Astrocyte (in vitro differentiated cells and primary cell): Measurements from ENCODE around the gene MID2. TPM values are rescaled to one million over a fixed set of nuclear protein-coding genes. Genes with fewer than 3 reads are reported as not detected.

Source experiments
- DNase-seq: peaks from one replicate; pipeline ENCODE4 v3.0.0-alpha.2; 2010; ENCODE audit warnings: low read depth
- FAIRE-seq: peaks from 2 replicates; lab custom pipeline; 2011; peaks lifted over from hg19 to GRCh38; lab: Jason Lieb, UNC
- H2AFZ ChIP-seq: 2 replicates; pipeline ENCODE4 v1.6.0; 2012; ENCODE audit warnings: low read depth, low read length, inconsistent platforms
- H3K27ac ChIP-seq: 2 replicates; pipeline ENCODE4 v1.5.1; 2011; ENCODE audit warnings: low read depth, low read length, inconsistent platforms
- H3K27me3 ChIP-seq: 2 replicates; pipeline ENCODE4 v1.6.0; 2011; ENCODE audit warnings: low read length, inconsistent platforms; ENCODE audit not compliant: insufficient read depth
- H3K36me3 ChIP-seq: 2 replicates; pipeline ENCODE4 v1.5.1; 2011; ENCODE audit warnings: low read length, inconsistent platforms; ENCODE audit not compliant: insufficient read depth
- H3K4me1 ChIP-seq: 2 replicates; pipeline ENCODE4 v1.5.1; 2011; ENCODE audit warnings: low read length, inconsistent platforms; ENCODE audit not compliant: insufficient read depth
- H3K4me2 ChIP-seq: 2 replicates; pipeline ENCODE4 v1.6.0; 2012; ENCODE audit warnings: low read length, inconsistent platforms
- H3K4me3 ChIP-seq: 2 replicates; pipeline ENCODE4 v1.5.1; 2011; ENCODE audit warnings: low read depth, mild to moderate bottlenecking, low read length, inconsistent platforms; ENCODE audit not compliant: insufficient read depth
- H3K79me2 ChIP-seq: 2 replicates; pipeline ENCODE4 v1.6.0; 2012; ENCODE audit warnings: mild to moderate bottlenecking, low read length, inconsistent platforms; ENCODE audit not compliant: insufficient read depth
- H3K9ac ChIP-seq: 2 replicates; pipeline ENCODE4 v1.6.0; 2012; ENCODE audit warnings: mild to moderate bottlenecking, low read length, inconsistent platforms
- H3K9me3 ChIP-seq: 2 replicates; pipeline ENCODE4 v1.5.1; 2012; ENCODE audit warnings: low read depth, mild to moderate bottlenecking, low read length, inconsistent platforms; ENCODE audit not compliant: insufficient read depth
- H4K20me1 ChIP-seq: 2 replicates; pipeline ENCODE4 v1.6.0; 2012; ENCODE audit warnings: low read length, inconsistent platforms; ENCODE audit not compliant: insufficient read depth
- H3K27ac Mint-ChIP-seq: one replicate; pipeline ENCODE4 v1.8.0; 2021; ENCODE audit warnings: mild to moderate bottlenecking, mixed read lengths; ENCODE audit not compliant: unreplicated experiment
- H3K27me3 Mint-ChIP-seq: one replicate; pipeline ENCODE4 v1.8.0; 2021; ENCODE audit warnings: low read depth, mixed read lengths; ENCODE audit not compliant: unreplicated experiment
- H3K36me3 Mint-ChIP-seq: one replicate; pipeline ENCODE4 v1.8.0; 2021; ENCODE audit warnings: low read depth, mixed read lengths; ENCODE audit not compliant: unreplicated experiment
- H3K4me1 Mint-ChIP-seq: one replicate; pipeline ENCODE4 v1.8.0; 2021; ENCODE audit warnings: low read depth, mixed read lengths; ENCODE audit not compliant: unreplicated experiment
- H3K4me3 Mint-ChIP-seq: one replicate; pipeline ENCODE4 v1.8.0; 2021; ENCODE audit warnings: mild to moderate bottlenecking, moderate library complexity, mixed read lengths; ENCODE audit not compliant: unreplicated experiment
- H3K9me3 Mint-ChIP-seq: one replicate; pipeline ENCODE4 v1.8.0; 2021; ENCODE audit warnings: mild to moderate bottlenecking, mixed read lengths; ENCODE audit not compliant: unreplicated experiment
- EZH2 ChIP-seq: IDR thresholded peaks from 2 replicates; pipeline ENCODE4 v1.6.1; 2012; ENCODE audit warnings: mild to moderate bottlenecking, low read length, inconsistent platforms; ENCODE audit not compliant: insufficient read depth
- total RNA-seq: library from RNA; stranded (reverse); gene quantifications from 2 replicates; pipeline ENCODE4 v1.2.1, GENCODE V29; 2021
- TF ChIP-seq, protein P1 (sequence below): IDR thresholded peaks from 2 replicates; pipeline ENCODE4 v1.5.1; 2011; ENCODE audit warnings: low read depth, mild to moderate bottlenecking, inconsistent platforms, low read length, moderate library complexity; ENCODE audit not compliant: insufficient read depth

MID2 gene
- total RNA-seq, 1 donor from 2014 or later, result 11.1 TPM

DNA sequence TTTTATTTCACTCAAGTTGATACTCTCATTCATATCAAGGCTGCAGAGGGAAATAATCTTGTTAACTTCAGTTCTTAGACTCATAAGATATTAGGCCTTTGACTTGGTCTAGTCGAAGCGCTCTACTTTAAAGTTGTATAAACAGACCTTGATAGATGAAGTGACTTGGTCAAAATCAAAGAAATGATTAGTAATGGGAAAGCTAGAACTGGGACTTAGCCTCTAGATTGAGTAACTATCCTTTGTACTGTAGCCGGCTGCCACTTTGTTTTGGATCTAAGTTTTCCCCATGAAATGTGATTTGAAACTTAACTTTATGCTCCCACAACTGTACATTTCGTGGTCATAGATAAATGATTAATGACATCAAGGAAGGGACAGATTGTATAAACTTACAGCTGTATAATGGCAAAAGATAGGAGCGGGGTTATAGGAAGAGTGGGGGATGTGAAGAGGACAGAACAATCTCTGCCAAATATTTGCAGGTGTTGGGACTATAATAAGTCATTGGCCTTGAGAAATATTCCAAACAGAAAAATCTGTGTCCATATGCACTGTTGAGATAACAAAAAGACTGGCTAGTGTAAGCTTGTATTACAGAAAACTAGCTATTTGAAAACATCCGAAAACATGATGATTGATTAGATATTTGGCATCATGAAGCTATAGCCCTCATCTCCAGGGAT is 17.2 kb downstream of the MID2 start:
- no peak for FAIRE-seq
- H3K27me3 Mint-ChIP-seq, result no peaks in the 10 kb centered on the region
- Histone ChIP-seq H3K9ac (no peak overlapping the region), H2AFZ (no peak overlapping the region), H3K79me2 (no peaks in the 10 kb centered on the region), H3K36me3 (no peaks in the 10 kb centered on the region), H3K27me3 (no peaks in the 10 kb centered on the region), H3K27ac (no peak overlapping the region), H3K4me1 (no peaks in the 10 kb centered on the region), H4K20me1 (no peaks in the 10 kb centered on the region), H3K4me3 (no peak overlapping the region), H3K9me3 (no peaks in the 10 kb centered on the region), H3K4me2 (no peak overlapping the region)
- no peaks in the 10 kb centered on the region for H3K9me3 Mint-ChIP-seq
- no peak overlapping the region for H3K4me3 Mint-ChIP-seq
- H3K4me1 Mint-ChIP-seq, result no peaks in the 10 kb centered on the region
- peaks cover 3% of the 10 kb centered on the region for H3K36me3 Mint-ChIP-seq
- DNase-seq, result no peak
- TF ChIP-seq, protein P1, sequence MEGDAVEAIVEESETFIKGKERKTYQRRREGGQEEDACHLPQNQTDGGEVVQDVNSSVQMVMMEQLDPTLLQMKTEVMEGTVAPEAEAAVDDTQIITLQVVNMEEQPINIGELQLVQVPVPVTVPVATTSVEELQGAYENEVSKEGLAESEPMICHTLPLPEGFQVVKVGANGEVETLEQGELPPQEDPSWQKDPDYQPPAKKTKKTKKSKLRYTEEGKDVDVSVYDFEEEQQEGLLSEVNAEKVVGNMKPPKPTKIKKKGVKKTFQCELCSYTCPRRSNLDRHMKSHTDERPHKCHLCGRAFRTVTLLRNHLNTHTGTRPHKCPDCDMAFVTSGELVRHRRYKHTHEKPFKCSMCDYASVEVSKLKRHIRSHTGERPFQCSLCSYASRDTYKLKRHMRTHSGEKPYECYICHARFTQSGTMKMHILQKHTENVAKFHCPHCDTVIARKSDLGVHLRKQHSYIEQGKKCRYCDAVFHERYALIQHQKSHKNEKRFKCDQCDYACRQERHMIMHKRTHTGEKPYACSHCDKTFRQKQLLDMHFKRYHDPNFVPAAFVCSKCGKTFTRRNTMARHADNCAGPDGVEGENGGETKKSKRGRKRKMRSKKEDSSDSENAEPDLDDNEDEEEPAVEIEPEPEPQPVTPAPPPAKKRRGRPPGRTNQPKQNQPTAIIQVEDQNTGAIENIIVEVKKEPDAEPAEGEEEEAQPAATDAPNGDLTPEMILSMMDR, result no peak
- no peak for TF ChIP-seq EZH2
- H3K27ac Mint-ChIP-seq, result no peak overlapping the region

DNA sequence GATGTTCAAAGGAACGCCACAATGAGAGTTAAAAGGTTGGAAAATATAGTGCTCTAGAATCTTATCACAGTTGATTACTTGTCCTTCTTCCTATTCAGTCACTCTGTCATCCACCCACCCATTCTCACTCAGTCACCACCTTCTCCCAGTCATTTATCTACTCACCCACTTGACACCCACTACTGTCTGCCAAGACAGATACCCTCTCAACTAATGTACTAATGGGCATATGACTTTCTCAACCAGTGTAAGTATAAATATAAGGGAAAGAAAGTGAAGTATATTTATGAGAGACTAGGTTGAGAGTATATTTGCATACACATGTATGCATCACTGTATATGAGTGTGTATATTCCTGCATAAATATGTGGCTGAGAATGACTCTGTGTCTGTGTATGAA is 20.0 kb downstream of the MID2 start:
- DNase-seq (no peak), FAIRE-seq (peak; percentile 66)
- no peaks in the 10 kb centered on the region for H3K79me2 ChIP-seq
- no peaks in the 10 kb centered on the region for H3K27me3 Mint-ChIP-seq
- no peaks in the 10 kb centered on the region for H3K4me1 ChIP-seq
- H4K20me1 ChIP-seq, result no peaks in the 10 kb centered on the region
- no peaks in the 10 kb centered on the region for H3K9me3 Mint-ChIP-seq
- H3K4me3 Mint-ChIP-seq, result no peak overlapping the region
- no peak overlapping the region for H3K4me3 ChIP-seq
- H3K27ac Mint-ChIP-seq, result no peak overlapping the region
- peaks cover 1% of the 10 kb centered on the region for H3K36me3 Mint-ChIP-seq
- no peak overlapping the region for H2AFZ ChIP-seq
- H3K27ac ChIP-seq, result no peak overlapping the region
- H3K9ac ChIP-seq, result no peak overlapping the region
- TF ChIP-seq EZH2, result no peak
- TF ChIP-seq, protein P1, result no peak
- no peaks in the 10 kb centered on the region for H3K9me3 ChIP-seq
- no peaks in the 10 kb centered on the region for H3K36me3 ChIP-seq
- no peaks in the 10 kb centered on the region for H3K27me3 ChIP-seq
- H3K4me2 ChIP-seq, result no peak overlapping the region
- H3K4me1 Mint-ChIP-seq, result peaks cover 3% of the 10 kb centered on the region

DNA sequence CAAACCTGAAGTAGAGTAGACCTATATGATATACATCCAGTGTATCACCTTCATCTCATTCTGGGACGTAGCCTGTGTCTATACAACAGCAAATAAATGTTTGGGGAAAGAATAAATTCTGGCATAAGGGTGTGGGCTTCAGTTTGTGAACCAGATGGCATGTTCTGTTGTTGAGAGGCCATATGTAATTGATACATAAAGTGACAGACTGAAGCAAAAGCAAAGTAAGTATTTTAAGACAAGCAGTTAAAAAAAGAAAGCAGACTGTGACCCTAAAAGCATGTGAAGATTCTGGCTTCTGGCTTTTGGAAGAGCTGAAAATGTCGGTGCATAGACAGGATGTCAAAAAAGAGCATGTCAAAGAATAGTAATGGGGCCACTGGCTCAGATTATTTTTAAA is 22.9 kb downstream of the MID2 start:
- no peaks in the 10 kb centered on the region for H3K9me3 ChIP-seq
- Mint-ChIP-seq H3K36me3 (no peaks in the 10 kb centered on the region), H3K27ac (no peak overlapping the region), H3K27me3 (no peaks in the 10 kb centered on the region), H3K4me1 (peaks cover 7% of the 10 kb centered on the region), H3K4me3 (no peak overlapping the region), H3K9me3 (no peaks in the 10 kb centered on the region)
- H4K20me1 ChIP-seq, result no peaks in the 10 kb centered on the region
- H3K27me3 ChIP-seq, result no peaks in the 10 kb centered on the region
- no peaks in the 10 kb centered on the region for H3K36me3 ChIP-seq
- H2AFZ ChIP-seq, result no peak overlapping the region
- no peaks in the 10 kb centered on the region for H3K4me1 ChIP-seq
- no peaks in the 10 kb centered on the region for H3K79me2 ChIP-seq
- FAIRE-seq (peak; percentile 86), DNase-seq (no peak)
- H3K27ac ChIP-seq, result no peak overlapping the region
- TF ChIP-seq, protein P1, result no peak
- no peak for TF ChIP-seq EZH2
- H3K4me2 ChIP-seq, result no peak overlapping the region
- no peak overlapping the region for H3K4me3 ChIP-seq
- H3K9ac ChIP-seq, result no peak overlapping the region
